Neural cell (in vitro differentiated cells): Measurements from ENCODE around the gene PNISR.

Experiments
- EP300 ChIP-seq: fragments of 450-650 bp; conservative IDR thresholded peaks from 2 replicates; pipeline ENCODE4 v1.6.1; 2014; ENCODE audit warnings: antibody characterized with exemption, mild to moderate bottlenecking, moderate library complexity; ENCODE audit not compliant: poor library complexity, severe bottlenecking
- TF ChIP-seq, protein P1 (sequence below): fragments of 450-650 bp; IDR thresholded peaks from 2 replicates; pipeline ENCODE4 v1.5.1; 2014; ENCODE audit warnings: antibody characterized with exemption, mild to moderate bottlenecking, moderate library complexity; ENCODE audit not compliant: poor library complexity, severe bottlenecking

DNA sequence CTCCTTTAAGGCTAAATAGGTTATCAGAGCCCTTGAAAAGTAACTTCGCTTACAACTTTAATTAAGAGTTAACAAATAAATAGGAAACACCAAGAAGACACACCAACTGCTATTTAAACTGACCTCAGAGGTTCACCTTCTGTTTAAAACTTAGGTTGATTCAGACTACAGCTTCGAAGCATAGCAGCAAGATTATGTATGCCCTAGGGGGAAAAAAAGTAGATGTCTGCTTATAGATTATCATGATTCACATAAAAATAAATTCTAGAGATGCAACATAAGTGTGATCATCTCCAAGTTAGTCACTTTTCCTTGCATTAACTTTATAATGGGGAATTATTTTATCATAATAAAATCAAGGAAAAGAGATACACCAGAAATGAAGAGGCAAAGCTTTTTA is 8.9 kb downstream of the PNISR start:
- TF ChIP-seq, protein P1, sequence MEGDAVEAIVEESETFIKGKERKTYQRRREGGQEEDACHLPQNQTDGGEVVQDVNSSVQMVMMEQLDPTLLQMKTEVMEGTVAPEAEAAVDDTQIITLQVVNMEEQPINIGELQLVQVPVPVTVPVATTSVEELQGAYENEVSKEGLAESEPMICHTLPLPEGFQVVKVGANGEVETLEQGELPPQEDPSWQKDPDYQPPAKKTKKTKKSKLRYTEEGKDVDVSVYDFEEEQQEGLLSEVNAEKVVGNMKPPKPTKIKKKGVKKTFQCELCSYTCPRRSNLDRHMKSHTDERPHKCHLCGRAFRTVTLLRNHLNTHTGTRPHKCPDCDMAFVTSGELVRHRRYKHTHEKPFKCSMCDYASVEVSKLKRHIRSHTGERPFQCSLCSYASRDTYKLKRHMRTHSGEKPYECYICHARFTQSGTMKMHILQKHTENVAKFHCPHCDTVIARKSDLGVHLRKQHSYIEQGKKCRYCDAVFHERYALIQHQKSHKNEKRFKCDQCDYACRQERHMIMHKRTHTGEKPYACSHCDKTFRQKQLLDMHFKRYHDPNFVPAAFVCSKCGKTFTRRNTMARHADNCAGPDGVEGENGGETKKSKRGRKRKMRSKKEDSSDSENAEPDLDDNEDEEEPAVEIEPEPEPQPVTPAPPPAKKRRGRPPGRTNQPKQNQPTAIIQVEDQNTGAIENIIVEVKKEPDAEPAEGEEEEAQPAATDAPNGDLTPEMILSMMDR = no peak
- TF ChIP-seq EP300 = no peak
